ENCODE measurements around the gene GTF2A1L. TPM values are rescaled to one million over a fixed set of nuclear protein-coding genes. Genes with fewer than 3 reads are reported as not detected.

GTF2A1L gene
- total RNA-seq, 1 experiment from 2014 or later: not detected

DNA sequence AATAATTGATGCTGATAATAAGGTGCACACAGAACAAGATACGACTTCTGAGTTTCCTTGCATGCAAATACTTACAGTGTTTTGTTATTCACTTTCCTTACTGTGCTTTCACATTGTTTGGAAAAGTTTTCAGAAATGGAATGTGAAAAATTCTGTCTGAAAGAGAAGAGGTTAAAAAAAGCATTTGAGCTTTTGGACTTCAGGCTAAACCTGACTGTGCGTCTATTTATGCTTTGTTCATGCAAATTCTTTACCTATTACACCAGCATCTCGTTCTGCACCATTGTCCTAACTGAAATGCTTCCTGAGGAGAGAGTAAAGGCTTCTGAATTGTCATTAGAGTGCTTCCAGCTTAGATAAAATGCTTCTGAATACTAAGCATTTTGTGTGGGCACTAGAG is 76.5 kb downstream of the GTF2A1L start:
- H3K27me3 ChIP-seq (replicated peaks; ENCODE audit: control insufficient read depth, insufficient read depth, low read length): no peaks in the 10 kb centered on the region
- no peak overlapping the region for H3K4me3 Mint-ChIP-seq (ENCODE audit: unreplicated experiment)
- ChIA-PET CTCF (no interaction called here), POLR2A (no interaction called here)
- peaks cover 11% of the 10 kb centered on the region for H3K9me3 Mint-ChIP-seq (ENCODE audit: unreplicated experiment)
- H3K4me3 ChIP-seq (ENCODE audit: low read depth, low read length): no peak overlapping the region
- no TSS peak for BruUV-seq (replicated peaks)
- H3K27ac Mint-ChIP-seq (ENCODE audit: unreplicated experiment): no peak overlapping the region
- no peaks in the 10 kb centered on the region for H3K27me3 Mint-ChIP-seq (ENCODE audit: insufficient read depth, unreplicated experiment)
- intact Hi-C loops (cut with micrococcal nuclease; ENCODE audit: unreplicated experiment): no loop called here
- peak in 1 of 2 experiments; percentile 30 for DNase-seq
- H3K9me3 ChIP-seq: no peaks in the 10 kb centered on the region
- no peaks in the 10 kb centered on the region for H3K36me3 Mint-ChIP-seq (ENCODE audit: insufficient read depth, unreplicated experiment)
- TF ChIP-seq, protein P1, sequence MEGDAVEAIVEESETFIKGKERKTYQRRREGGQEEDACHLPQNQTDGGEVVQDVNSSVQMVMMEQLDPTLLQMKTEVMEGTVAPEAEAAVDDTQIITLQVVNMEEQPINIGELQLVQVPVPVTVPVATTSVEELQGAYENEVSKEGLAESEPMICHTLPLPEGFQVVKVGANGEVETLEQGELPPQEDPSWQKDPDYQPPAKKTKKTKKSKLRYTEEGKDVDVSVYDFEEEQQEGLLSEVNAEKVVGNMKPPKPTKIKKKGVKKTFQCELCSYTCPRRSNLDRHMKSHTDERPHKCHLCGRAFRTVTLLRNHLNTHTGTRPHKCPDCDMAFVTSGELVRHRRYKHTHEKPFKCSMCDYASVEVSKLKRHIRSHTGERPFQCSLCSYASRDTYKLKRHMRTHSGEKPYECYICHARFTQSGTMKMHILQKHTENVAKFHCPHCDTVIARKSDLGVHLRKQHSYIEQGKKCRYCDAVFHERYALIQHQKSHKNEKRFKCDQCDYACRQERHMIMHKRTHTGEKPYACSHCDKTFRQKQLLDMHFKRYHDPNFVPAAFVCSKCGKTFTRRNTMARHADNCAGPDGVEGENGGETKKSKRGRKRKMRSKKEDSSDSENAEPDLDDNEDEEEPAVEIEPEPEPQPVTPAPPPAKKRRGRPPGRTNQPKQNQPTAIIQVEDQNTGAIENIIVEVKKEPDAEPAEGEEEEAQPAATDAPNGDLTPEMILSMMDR (IDR thresholded peaks at IDR 0.05; ENCODE audit: insufficient read depth in 1 of 2, low read depth in 1 of 2, low read length in 1 of 2, severe bottlenecking in 1 of 2, unreplicated experiment in 1 of 2): no peak
- H3K36me3 ChIP-seq (ENCODE audit: control insufficient read depth, insufficient read depth, low read length): no peaks in the 10 kb centered on the region
- no peaks in the 10 kb centered on the region for H3K4me1 Mint-ChIP-seq (ENCODE audit: low read depth, unreplicated experiment)
- H3K4me1 ChIP-seq: peaks cover 26% of the 10 kb centered on the region

DNA sequence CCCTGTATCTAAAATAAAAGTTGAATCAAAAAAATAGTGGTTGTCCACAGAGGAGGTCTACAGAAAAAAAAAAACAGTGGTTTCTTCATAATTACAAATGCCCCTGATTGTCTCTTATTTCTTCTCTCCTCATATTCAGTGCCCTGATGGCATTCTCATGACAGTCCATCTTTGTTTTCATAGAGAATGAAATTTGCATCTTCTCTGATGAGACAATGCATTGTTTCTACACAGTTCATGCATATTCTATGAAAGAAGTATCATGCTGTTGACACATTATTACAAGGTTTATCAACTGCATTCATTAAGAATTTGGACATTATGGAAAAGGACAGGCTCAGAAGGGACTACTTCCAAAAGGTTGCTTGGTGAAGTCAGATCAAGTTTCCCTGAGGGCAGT is 78.3 kb downstream of the GTF2A1L start:
- H3K4me1 Mint-ChIP-seq (ENCODE audit: low read depth, unreplicated experiment): no peaks in the 10 kb centered on the region
- intact Hi-C loops (cut with micrococcal nuclease; ENCODE audit: unreplicated experiment): no loop called here
- no peaks in the 10 kb centered on the region for H3K36me3 ChIP-seq (ENCODE audit: control insufficient read depth, insufficient read depth, low read length)
- TF ChIP-seq, protein P1 (IDR thresholded peaks at IDR 0.05; ENCODE audit: insufficient read depth in 1 of 2, low read depth in 1 of 2, low read length in 1 of 2, severe bottlenecking in 1 of 2, unreplicated experiment in 1 of 2): no peak
- H3K36me3 Mint-ChIP-seq (ENCODE audit: insufficient read depth, unreplicated experiment): no peaks in the 10 kb centered on the region
- no TSS peak for BruUV-seq (replicated peaks)
- H3K27me3 ChIP-seq (replicated peaks; ENCODE audit: control insufficient read depth, insufficient read depth, low read length): no peaks in the 10 kb centered on the region
- ChIA-PET POLR2A (no interaction called here), CTCF (no interaction called here)
- H3K4me3 ChIP-seq (ENCODE audit: low read depth, low read length): no peak overlapping the region
- no peaks in the 10 kb centered on the region for H3K27me3 Mint-ChIP-seq (ENCODE audit: insufficient read depth, unreplicated experiment)
- peaks cover 26% of the 10 kb centered on the region for H3K4me1 ChIP-seq
- no peak overlapping the region for H3K27ac Mint-ChIP-seq (ENCODE audit: unreplicated experiment)
- no peak overlapping the region for H3K4me3 Mint-ChIP-seq (ENCODE audit: unreplicated experiment)
- no peak for DNase-seq
- peaks cover 11% of the 10 kb centered on the region for H3K9me3 Mint-ChIP-seq (ENCODE audit: unreplicated experiment)
- no peaks in the 10 kb centered on the region for H3K9me3 ChIP-seq

DNA sequence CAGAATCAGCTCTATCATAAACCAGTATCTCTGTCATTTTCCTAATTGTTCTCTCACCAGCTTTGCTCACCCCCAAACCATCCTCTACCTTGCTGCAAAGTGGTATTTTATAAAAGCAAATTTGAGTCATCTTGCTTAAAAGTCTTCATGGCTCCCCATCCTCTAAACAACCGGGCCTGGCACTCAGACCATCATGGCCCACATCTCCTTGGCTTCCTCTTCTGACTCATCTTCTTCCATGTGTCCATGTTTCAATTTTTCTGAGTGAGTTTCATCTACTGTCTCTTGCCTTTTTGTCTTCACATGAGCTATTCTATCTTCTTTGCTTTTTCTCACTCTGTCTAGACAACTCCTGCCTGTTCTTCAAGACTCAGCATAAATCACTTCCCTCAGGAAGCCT is 79.2 kb downstream of the GTF2A1L start:
- Histone ChIP-seq H3K9me3 (no peaks in the 10 kb centered on the region), H3K4me1 (peaks cover 26% of the 10 kb centered on the region), H3K36me3 (ENCODE audit: control insufficient read depth, insufficient read depth, low read length) (no peaks in the 10 kb centered on the region), H3K27me3 (replicated peaks; ENCODE audit: control insufficient read depth, insufficient read depth, low read length) (no peaks in the 10 kb centered on the region), H3K4me3 (ENCODE audit: low read depth, low read length) (no peak overlapping the region)
- TF ChIP-seq, protein P1 (IDR thresholded peaks at IDR 0.05; ENCODE audit: insufficient read depth in 1 of 2, low read depth in 1 of 2, low read length in 1 of 2, severe bottlenecking in 1 of 2, unreplicated experiment in 1 of 2): no peak
- intact Hi-C loops (cut with micrococcal nuclease; ENCODE audit: unreplicated experiment): no loop called here
- BruUV-seq (replicated peaks): no TSS peak
- CTCF ChIA-PET: no interaction called here
- POLR2A ChIA-PET: no interaction called here
- Mint-ChIP-seq H3K4me3 (ENCODE audit: unreplicated experiment) (no peak overlapping the region), H3K27me3 (ENCODE audit: insufficient read depth, unreplicated experiment) (no peaks in the 10 kb centered on the region), H3K27ac (ENCODE audit: unreplicated experiment) (no peak overlapping the region), H3K9me3 (ENCODE audit: unreplicated experiment) (peaks cover 11% of the 10 kb centered on the region), H3K36me3 (ENCODE audit: insufficient read depth, unreplicated experiment) (no peaks in the 10 kb centered on the region), H3K4me1 (ENCODE audit: low read depth, unreplicated experiment) (no peaks in the 10 kb centered on the region)
- no peak for DNase-seq

Measured in Caco-2 (cell line).